Heart left ventricle (tissue), 13 donors: ENCODE results near the gene CATSPERD.

Experiments
- POLR2A ChIP-seq, 2 donors: fragments of 450-650 bp; IDR thresholded peaks; one replicate each; pipeline ENCODE4 v1.6.1; 2017; ENCODE audit warnings: antibody characterized with exemption in 2 of 2, mild to moderate bottlenecking in 2 of 2, moderate library complexity in 2 of 2
- TF ChIP-seq, protein P1 (sequence below), 12 donors: fragments of 200-600 bp; sonication (generic) in 4 of 12; IDR thresholded peaks; one replicate each; pipeline versions ENCODE4 v1.5.0 to v1.8.0; 2018 to 2022; ENCODE audit warnings: antibody characterized with exemption in 12 of 12, mild to moderate bottlenecking in 5 of 12
- donor health status: ischemic (EF 13 %, LVEDD 7.1; RV severe dilation, severe dysfunction).
- donor health status: DM: no; HTN: yes; CAD: no.
- donor health status: DM: no; HTN: no; CAD: no.
- donor health status: ischemic (EF 25% LVEDD 6.9; RV normal size, moderate dysfunction).
- donor health status: ischemic (EF 25% LVEDD 5.7; RV mildly dilated, moderate dysfunction).
- donor health status: ischemic (EF 35%, LVEDD 5.7; RV mildly dilated, moderate dysfunction).
- donor health status: nonischemic (EF 11% LVEDD 7.7; RV severe dilation, severe dysfunction).
- donor health status: DM: yes; HTN: yes; CAD: no.
- donor health status: PGD.
- donor health status: ischemic (EF 29% LVEDD 5.4; RV normal size, mild dysfunction).
- donor health status: nonischemic (EF 23%, LVEDD 6.1; RV moderate dilation, normal function).

DNA sequence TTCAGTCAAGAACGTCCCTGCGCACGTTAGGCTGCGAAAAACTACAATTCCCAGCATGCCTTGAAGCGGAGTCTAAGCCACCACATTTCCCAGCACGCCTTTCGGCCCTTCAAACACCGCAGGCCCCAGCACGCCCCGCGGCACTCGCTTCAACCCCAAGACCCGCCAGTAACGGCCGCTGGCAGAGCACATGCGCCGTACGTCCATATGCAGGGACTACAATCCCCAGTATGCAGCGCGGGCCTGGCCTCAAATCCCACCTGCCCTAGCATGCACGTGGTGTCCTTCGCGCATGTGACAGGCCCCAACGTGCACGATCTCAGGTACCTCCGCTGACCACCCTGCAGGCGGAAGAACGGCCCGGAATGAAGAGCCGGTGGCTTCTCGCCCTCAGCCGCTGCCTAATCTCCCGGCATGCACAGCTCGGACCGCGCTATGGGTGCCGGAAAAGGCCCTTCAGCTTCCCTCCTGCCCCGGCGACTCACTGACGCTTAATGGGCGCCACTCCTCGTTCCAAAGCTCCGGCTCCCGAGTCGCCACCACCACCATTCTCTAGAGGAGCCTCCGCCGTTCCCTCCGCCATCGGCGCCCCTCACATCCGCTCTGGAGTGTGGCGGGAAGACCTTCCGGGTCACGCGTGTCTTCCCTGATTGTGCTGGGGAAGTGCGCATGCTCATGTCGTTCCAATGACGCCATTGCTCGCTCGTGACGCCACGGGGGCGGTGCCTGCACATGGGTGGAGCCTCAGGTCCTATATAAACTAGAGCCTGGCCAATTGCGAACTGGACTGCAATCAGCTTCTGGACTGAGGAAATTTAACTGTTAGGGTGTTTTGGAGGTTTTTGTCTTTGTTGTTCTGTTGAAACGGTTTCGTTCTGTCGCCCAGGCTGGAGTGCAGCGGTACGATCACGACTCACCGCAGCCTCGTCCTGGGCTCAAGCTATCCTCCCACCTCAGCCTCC is 70.4 kb downstream of the CATSPERD start, which contains the start of gene DUS3L:
- peak in 1 of 2 donors; percentile 48 for TF ChIP-seq POLR2A (IDR thresholded peaks at IDR 0.05)
- TF ChIP-seq, protein P1, sequence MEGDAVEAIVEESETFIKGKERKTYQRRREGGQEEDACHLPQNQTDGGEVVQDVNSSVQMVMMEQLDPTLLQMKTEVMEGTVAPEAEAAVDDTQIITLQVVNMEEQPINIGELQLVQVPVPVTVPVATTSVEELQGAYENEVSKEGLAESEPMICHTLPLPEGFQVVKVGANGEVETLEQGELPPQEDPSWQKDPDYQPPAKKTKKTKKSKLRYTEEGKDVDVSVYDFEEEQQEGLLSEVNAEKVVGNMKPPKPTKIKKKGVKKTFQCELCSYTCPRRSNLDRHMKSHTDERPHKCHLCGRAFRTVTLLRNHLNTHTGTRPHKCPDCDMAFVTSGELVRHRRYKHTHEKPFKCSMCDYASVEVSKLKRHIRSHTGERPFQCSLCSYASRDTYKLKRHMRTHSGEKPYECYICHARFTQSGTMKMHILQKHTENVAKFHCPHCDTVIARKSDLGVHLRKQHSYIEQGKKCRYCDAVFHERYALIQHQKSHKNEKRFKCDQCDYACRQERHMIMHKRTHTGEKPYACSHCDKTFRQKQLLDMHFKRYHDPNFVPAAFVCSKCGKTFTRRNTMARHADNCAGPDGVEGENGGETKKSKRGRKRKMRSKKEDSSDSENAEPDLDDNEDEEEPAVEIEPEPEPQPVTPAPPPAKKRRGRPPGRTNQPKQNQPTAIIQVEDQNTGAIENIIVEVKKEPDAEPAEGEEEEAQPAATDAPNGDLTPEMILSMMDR (IDR thresholded peaks at IDR 0.05), result no peak
